GM21381 (cell line): ENCODE measurements around the gene RAMP1.
"Not testable (repeated sequence)": the region's sequence is repeated elsewhere in the genome, so short reads cannot be mapped to it uniquely, and the experiment has no call there.

Source experiments
- ATAC-seq: cut with Tn5 transposase; IDR thresholded peaks from one replicate; pipeline ENCODE4 v1.9.1; 2021; ENCODE audit warnings: mild to moderate bottlenecking, moderate library complexity; ENCODE audit not compliant: unreplicated experiment

The RAMP1 gene

DNA sequence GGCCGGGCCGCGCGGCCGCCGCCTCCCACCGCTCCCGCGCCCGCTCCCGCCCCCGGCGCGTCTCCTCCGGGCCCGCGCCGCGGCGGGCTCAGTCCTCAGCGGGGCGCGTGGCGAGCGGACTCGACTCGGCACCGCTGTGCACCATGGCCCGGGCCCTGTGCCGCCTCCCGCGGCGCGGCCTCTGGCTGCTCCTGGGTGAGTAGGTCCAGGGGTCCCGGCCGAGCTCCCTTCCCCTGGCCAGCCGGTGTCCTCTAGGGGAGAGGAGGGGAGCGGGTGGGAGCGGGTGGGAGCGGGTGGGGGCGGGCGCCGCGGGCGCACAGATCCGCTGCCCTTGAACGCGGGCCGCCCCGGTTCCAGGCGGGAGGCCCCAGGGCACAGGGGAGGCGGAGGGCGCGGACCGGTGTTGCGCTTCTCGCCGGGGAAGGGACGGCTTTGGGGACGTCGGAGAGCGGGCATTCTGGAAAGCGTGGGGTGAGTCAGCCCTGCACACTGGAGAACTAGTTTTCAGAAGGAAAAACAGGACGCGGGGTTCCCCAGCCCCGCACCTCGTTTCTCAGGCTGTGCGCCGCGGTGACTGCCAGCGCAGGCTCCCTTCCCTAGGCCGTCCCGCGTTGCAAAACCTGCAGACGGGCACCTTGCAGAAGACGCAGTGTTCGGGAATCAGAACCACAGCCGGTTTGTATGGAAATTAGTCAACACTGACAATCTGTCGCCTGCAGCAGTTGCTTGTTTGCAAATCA lies at the start of gene RAMP1:
Gene RAMP1, plus strand, starts transcription at position 91 of the 740 bp plus-strand sequence. Its CDS starts 53 bp downstream, at position 144.
- no peak for ATAC-seq

- ATAC-seq: no peak
These were observed 43.8 kb upstream of the RAMP1 start for GRCh38 chr2:237815637-237816036.

DNA sequence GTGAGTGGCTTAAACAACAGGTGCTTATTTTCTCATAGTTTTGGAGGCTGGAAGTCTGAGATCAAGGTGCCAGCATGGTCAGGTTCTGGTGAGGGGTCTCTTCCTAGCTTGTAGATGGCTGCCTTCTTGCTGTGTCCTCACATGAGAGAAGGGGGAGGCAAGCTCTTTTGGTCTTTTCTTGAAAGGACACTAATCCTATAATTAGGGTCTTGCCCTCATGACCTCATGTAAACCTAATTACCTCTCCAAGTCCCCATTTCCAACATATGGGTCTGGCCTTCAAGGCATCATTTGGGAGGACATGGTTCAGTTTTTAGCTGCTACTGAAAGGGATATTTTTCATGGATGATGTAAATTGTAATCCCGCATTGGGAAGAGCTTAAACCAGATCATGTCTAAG lies 42.9 kb upstream of the RAMP1 start:
- no peak for ATAC-seq

DNA sequence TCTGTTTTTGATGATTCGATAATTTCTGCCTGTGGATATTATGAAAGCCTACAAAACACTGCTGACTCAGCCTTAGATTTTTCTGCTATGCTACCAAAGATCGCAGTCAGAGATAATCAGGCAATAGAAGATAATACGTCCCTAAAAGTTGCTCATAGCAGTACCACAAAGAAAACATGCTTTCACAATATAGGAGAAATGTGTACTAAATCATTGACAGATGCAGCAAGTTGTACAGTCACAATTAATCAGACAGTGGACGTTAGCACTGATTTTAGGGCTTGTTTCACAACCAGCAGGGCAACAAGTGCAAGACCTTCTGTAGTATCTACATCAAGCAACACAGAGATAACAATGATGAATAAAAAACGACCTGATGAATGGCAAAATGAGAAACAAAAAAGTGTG lies 41.4 kb upstream of the RAMP1 start:
- no peak for ATAC-seq

DNA sequence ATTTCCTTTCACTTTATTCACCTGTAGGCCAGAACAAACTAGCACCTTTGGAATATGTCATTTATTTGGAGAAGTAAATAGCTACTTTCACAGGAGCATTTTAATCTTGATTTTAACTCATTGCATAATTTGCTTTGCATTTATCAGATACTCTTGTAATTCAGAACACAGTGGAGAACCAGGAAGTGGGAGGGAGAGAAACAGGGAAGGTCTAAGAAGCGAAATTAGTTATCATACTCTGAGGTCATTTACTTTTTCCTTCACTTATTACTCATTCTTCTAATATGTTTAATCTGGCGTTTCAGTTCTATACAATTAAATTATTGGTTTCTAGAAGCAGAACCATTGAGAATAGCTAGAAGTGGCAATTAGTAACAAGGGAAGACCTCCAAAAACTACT lies 40.2 kb upstream of the RAMP1 start:
- no peak for ATAC-seq

DNA sequence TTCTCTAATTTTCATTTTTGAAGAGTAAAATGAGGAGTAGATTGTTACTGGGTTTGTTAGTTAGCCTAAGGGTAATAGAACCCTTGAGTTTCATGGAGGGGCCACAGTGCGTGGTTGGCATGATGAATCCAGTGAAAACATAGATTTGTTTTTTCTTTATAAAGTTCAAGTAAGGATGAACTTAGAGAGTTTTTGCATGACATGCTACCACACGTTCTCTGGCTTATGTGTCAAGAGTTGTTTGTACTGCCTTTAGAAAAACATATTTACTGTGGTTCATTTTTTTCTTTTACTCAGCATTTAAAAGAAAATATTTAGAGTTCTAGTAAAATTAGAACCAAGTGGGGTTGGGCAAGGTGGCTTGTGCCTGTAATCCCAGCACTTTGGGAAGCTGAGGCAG lies 39.0 kb upstream of the RAMP1 start:
- ATAC-seq: no peak

DNA sequence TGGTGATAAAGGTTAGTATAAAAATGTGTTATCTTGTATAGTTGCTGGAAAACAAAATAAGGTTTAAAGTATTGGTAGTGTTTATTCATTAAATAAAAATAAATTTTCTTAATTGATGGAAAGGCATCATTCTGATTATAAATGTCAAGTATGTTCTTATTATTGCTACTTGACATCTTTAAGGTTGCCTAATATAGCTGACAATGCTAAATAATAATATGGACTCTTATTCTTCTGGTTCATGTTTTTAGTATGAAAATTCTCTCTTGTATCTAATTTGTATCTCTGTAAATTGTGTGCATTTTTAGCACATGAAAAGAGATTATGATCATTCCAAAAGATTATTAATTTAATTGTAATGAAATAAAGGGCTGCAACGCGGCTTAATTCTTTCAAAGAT lies 35.9 kb upstream of the RAMP1 start:
- no peak for ATAC-seq

GRCh38 chr2:237824085-237824484 lies 35.3 kb upstream of the RAMP1 start:
- no peak for ATAC-seq

- ATAC-seq: no peak
These were observed 31.9 kb upstream of the RAMP1 start for GRCh38 chr2:237827421-237827987.

- ATAC-seq: no peak
These were observed 28.9 kb upstream of the RAMP1 start for GRCh38 chr2:237830522-237830921.

- ATAC-seq: no peak
These were observed 25.9 kb upstream of the RAMP1 start for GRCh38 chr2:237833546-237833945.

DNA sequence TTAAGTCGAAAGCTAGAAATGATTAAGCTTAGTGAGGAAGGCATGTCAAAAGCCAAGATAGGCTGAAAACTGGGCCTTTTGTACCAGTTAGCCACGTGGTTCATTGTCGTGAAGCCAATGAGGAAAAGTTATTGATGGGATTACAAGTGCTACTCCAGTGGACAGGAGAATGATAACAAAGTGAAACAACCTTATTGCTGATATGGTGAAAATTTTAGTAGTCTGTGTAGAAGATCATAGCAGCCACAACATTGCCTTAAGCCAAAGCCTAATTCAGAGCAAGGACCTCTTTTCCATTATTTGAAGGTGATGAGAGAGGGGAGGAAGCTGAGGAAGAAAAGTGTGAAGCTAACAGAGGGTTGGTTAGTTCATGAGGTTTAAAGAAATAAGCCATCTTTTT lies 24.1 kb upstream of the RAMP1 start:
- no peak for ATAC-seq

GRCh38 chr2:237841051-237841450 lies 18.4 kb upstream of the RAMP1 start:
- no peak for ATAC-seq

DNA sequence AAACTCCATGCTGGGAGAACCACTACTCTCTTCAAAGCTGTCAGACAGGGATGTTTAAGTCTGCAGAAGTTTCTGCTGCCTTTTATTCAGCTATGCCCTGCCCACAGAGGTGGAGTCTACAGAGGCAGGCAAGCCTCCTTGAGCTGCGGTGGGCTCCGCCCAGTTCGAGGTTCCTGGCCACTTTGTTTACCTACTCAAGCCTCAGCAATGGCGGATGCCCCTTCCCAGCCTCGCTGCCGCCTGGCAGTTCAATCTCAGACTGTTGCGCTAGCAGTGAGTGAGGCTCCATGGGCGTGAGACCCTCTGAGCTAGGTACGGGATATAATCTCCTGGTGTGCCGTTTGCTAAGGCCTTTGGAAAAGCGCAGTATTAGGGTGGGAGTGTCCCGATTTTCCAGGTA lies 10.5 kb upstream of the RAMP1 start:
- not testable (repeated sequence) for ATAC-seq

GRCh38 chr2:237854295-237854694 lies 5.1 kb upstream of the RAMP1 start:
- no peak for ATAC-seq

DNA sequence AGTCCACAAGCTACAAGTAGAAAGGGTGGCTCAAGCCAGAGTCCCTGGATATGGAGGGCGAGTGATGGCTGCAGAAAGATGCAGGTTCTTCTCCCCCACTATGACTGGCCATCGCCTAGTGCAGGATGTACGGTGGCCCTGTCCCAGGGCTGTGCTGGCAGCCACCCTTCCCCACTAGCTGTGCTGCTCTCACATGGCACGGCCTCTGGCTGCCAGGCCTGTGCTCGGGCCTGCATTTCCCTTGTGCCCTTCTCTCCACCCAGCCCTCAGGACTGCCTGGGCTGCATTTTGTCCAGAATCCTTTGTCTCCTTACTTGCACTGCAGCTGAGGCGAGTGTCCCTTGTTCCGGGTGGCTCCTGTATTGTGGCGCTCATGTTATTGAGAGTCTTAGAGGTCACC lies 1.6 kb upstream of the RAMP1 start:
- no peak for ATAC-seq

- no peak for ATAC-seq
These were observed 935 bp upstream of the RAMP1 start for GRCh38 chr2:237858294-237859081.

- ATAC-seq: no peak
These were observed 365 bp upstream of the RAMP1 start for GRCh38 chr2:237859082-237859433.

DNA sequence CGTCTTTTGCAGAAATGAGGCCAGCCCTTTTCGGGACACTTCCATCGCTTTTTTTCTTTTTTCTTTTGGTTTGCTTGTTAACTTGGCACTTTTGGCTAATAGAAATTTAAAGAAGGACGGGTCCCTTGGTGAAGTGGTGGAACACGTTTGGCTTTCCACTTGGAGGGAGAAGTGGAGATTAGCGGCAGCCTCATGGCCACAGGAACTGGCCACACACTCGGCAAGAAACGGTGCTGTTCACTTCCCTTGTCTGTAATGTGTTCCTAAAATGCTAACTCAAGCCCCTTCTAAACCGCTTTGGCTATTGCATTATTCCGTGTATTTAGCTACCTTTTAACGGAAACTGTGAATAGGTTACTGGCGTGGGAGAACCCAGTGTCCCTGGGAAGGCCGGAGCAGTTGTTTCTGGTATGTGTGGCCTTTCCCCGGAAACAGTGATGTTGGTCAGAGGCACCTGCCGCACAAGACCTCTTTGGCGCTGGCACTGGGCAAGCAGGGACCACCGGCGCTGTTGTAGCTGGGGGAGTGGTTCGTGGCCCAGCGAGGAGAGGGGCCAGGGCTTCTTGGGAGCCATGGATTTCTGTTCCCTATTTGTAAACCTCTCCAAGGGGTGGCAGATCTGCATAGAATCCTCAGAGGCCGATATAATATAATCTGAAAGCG lies 981 bp downstream of the RAMP1 start:
- ATAC-seq: no peak

DNA sequence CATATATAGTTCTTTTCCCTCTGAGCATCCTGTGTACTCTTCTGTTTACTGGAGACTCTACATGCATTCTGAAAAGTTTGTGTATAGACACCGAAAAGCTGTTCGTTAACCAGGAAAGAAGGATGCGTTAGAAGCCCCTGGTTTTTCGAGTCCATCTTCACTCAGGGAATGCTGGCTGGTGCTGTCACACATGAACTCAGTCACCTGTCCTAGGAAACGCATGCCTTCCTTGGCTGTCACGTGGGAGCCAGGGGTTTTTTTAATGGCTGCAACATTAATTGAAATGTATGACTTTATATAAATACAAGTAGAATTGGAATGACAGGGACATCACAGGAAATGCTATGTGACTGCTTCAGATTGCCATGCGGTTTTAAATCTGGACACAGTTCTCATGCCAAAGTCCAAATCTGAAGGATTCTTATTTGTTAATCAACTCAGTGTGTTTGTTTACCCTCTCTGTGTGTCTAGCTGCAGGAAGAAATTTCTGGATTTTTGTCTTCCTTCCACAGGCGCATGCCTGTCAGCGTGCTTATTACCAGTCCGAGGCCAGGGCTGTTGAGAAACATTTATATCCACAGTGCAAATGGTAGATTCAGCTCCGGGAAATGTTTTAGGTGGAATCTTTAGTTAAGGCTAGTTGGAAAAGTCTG lies 2.6 kb downstream of the RAMP1 start:
- ATAC-seq: no peak

DNA sequence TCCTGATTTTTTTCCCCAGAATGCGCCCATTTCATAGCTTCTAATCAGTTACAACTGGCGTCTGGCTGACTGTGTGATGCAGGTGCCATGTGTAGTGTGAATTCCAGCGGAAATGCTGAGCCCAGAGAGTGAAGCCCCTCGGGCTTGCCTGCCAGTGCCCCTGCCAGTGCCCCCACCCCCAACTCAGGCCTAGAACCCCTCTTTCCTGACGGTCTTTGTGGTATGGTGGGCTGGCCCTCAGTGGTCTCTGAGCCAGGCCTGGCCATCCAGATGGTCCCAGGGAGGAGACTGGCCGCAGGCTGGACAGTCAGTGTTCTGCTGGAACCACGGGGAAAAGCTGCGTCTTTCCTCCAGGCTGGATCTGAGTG lies 3.1 kb downstream of the RAMP1 start:
- ATAC-seq: no peak
